GM12873 (cell line): Measurements from ENCODE around the gene MYL9.

Source experiments
- TF ChIP-seq, protein P1 (sequence below): IDR thresholded peaks from 2 replicates; pipeline ENCODE4 v1.5.1; 2012; ENCODE audit warnings: low read depth, mild to moderate bottlenecking, moderate library complexity, low read length, control low read depth; ENCODE audit not compliant: insufficient read depth; ENCODE audit errors: missing control alignments

MYL9 gene

DNA sequence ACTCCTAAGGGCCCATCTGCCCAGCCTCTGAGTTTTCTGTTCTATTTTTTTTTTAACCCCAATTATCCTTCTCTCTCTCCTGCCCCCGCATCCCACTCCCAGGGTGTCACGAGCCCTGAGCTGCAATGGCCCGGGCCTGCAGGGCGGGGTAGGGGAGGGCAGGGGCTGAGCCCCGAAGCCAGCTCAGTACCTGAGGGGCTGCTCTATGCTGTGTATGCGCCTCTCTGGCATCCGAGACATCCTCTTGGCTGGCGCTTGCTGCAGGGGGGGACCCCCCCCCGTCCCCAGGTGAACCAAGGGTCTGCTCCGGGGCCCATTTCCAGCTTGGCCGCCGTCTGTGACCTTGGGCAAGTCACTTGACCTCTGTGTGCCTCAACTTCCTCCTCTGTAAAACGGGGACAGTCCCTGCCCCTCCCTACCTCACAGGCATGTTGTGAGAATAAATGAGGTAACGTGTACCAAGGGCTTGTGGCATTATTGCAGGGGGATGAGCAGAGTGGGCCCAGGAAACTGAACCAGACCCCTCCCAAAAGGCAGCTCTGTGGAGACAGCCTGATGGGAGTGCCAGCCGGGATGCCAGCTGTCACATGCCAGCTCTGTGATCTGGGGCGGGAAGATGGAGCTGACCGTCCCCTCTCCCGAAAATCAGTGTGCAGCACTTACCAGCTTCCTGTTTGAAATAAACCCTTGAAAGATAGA lies 13.0 kb upstream of the MYL9 start:
- TF ChIP-seq, protein P1, sequence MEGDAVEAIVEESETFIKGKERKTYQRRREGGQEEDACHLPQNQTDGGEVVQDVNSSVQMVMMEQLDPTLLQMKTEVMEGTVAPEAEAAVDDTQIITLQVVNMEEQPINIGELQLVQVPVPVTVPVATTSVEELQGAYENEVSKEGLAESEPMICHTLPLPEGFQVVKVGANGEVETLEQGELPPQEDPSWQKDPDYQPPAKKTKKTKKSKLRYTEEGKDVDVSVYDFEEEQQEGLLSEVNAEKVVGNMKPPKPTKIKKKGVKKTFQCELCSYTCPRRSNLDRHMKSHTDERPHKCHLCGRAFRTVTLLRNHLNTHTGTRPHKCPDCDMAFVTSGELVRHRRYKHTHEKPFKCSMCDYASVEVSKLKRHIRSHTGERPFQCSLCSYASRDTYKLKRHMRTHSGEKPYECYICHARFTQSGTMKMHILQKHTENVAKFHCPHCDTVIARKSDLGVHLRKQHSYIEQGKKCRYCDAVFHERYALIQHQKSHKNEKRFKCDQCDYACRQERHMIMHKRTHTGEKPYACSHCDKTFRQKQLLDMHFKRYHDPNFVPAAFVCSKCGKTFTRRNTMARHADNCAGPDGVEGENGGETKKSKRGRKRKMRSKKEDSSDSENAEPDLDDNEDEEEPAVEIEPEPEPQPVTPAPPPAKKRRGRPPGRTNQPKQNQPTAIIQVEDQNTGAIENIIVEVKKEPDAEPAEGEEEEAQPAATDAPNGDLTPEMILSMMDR, result no peak

DNA sequence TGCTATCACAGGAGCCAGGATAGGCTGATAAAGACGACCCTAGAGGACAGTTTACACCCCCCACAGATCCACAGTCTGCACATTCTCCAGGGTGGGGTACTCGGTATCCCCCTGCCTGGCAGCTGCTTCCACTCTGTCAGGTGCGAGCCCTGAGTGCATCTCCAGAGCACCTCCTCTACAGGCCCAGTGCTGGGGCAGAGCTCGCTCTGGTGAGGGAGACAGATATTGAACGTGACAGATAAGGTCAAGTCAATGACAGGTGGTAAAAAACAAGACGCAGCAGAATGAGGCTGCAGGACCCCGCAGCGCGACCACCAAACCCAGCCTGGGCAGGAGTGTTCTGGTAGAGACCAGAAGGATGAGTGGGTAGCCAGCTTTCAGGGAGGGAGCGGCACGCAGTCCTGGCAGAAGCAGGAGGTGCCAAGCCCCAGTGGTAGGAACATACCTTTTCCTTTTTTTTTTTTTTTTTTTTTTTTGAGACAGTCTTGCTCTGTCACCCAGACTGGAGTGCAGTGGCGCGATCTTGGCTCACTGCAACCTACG lies 12.4 kb upstream of the MYL9 start:
- TF ChIP-seq, protein P1, result no peak

DNA sequence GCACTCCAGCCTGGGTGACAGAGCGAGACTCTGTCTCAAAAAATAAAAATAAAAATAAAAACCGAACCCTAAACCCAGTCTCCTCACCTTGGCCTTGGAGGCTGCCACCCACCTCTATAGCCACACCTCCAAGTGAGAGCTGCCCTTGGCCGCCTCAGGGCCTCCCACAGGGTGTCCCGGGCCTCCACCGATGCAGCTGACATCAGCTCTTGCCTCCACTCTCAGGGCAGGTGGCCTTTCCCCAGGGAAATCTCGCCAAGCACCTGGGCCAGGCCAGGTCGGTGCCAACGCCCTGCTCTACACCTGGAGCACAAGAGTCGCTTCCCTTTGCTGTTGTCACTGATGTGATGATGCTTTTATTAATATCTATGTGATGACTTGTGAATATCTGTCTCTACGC lies 8.9 kb upstream of the MYL9 start:
- TF ChIP-seq, protein P1, result no peak

DNA sequence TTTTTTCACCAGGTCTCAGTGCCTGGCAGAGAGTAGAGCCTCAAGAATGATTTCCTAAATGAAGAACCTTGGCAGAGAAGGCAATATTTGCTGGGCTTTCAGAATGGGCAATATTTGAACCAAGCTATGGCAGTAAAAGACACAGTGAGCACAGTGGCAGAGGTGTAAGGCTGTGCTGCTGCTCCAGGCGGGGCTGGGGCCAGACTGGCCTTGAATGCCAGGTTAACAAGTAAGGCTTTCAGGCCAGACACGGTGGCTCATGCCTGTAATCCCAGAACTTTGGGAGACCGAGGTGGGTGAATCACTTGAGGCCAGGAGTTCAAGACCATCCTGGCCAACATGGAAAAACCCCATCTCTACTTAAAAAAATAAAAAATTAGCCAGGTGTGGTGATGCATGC lies 8.5 kb upstream of the MYL9 start:
- TF ChIP-seq, protein P1, result no peak

DNA sequence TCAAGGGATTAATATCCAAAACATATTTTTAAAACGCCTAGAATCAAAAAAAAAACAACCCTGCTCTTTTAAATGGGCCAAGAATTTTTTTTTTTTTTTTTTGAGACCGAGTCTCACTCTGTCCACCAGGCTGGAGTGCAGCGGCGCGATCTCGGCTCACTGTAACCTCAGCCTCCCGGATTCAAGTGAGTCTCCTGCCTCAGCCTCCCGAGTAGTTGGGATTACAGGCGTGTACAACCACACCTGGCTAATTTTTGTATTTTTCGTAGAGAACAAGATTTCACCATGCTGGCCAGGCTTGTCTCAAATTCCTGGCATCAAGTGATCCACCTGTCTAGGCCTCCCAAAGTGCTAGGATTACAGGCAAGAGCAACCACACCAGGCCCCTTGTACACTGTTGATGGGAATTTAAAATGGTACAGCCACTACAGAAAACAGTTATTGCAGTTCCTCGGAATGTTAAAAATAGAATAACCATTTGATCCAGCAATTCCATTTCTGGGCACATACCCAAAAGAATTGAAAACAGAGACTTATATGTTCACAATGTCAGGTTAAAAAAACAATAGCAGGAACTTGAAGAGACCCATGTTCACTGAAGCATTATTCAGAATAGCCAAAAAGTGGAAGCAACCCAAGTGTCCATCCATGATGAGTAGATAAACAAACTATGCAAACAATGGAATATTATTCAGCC lies 3.1 kb upstream of the MYL9 start:
- TF ChIP-seq, protein P1, result no peak

DNA sequence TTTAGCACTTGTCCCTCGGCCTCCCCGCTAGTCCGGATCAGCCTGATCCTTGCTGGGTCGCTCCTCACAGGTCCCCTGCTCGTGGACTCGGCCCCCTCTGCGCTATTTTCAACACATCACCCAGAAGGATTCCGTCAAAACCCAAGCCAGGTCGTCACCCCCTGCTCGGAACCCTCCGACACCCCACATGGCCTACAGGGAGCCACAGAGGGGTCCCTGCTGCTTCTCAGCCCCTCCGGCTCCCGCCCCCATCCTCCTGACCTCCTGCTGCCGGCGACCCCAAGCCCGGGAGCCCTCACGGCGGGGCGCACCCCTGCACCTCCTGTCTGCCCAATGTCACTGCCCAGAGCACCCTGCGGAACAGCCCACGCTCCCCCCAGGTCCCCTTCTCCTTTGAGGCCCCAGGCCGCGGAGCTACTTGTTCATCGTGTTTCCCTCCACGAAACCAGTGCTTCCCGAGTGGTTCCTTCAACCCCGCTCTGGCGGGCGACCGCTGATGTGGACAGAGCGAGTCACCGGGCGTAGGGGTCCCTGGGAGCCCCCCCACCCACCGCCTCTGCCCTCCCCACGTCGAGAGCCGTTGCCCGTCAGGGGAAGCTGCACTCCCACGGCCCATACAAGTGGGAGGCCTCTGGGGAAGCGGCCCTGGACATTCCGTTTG lies 638 bp upstream of the MYL9 start:
- TF ChIP-seq, protein P1, result no peak
